Duodenal mucosa (tissue), 2 donors: ENCODE measurements around the gene DES.
"Not testable (repeated sequence)": the region's sequence is repeated elsewhere in the genome, so short reads cannot be mapped to it uniquely, and the experiment has no call there.

Experiments
- H3K27ac ChIP-seq: one replicate; pipeline ENCODE4 v1.7.0; 2013; ENCODE audit warnings: low read depth, low read length
- H3K27me3 ChIP-seq, 2 donors: one replicate each; pipeline ENCODE4 v1.7.0; 2013; ENCODE audit warnings: low read length in 2 of 2, control low read depth in 1 of 2; ENCODE audit not compliant: insufficient read depth in 2 of 2, control insufficient read depth in 1 of 2
- H3K36me3 ChIP-seq, 2 donors: one replicate each; pipeline ENCODE4 v1.7.0; 2013; ENCODE audit warnings: low read length in 2 of 2, control low read depth in 1 of 2; ENCODE audit not compliant: insufficient read depth in 2 of 2, control insufficient read depth in 1 of 2
- H3K4me1 ChIP-seq, 2 donors: one replicate each; pipeline ENCODE4 v1.7.0; 2013; ENCODE audit warnings: low read length in 2 of 2, control low read depth in 1 of 2; ENCODE audit not compliant: insufficient read depth in 2 of 2, control insufficient read depth in 1 of 2
- H3K4me3 ChIP-seq, 2 donors: one replicate each; pipeline ENCODE4 v1.7.0; 2013; ENCODE audit warnings: low read length in 2 of 2, low read depth in 1 of 2
- H3K9ac ChIP-seq, 2 donors: one replicate each; pipeline ENCODE4 v1.7.0; 2013; ENCODE audit warnings: low read length in 2 of 2, low read depth in 1 of 2
- H3K9me3 ChIP-seq, 2 donors: one replicate each; pipeline ENCODE4 v1.7.0; 2013; ENCODE audit warnings: low read length in 2 of 2, control low read depth in 1 of 2; ENCODE audit not compliant: control insufficient read depth in 1 of 2

The DES gene

DNA sequence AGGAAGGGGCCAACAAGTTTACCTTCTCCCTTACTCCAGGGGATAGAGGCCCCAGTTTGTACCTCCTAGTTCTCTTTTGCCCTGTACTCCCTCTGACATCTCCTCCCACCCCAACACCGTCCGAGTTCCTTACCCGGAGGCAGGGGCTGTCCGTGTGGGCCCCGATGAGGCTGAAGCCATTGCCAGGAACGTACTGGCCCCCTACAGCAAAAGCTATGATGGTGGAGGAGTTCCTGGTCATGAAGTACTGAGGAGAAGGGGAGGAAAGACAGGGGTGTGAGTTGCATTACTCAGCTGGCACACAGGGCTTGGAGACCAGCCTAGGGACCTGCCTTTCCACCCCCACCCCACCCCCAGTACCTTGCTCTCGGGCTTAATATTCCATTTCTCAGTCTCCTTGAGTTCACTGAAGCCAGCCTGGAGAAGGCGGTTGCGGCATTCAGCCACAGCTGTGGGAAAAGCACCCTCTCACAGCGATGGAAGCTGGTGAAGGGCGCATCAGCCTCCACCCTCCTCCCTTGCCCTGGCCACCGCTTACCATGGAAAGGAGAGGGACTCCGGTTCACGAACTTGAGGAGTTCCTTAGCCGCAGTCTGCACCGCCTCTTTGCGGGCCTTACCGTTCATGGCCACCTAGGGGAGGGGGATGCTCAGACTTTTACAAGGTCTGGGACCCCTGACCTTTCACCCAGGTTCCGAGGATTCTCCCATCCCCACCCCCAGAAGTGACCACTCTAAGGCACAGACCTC is 31.5 kb upstream of the DES start:
- peak overlapping the region; percentile 80 to 81 for H3K9ac ChIP-seq

DNA sequence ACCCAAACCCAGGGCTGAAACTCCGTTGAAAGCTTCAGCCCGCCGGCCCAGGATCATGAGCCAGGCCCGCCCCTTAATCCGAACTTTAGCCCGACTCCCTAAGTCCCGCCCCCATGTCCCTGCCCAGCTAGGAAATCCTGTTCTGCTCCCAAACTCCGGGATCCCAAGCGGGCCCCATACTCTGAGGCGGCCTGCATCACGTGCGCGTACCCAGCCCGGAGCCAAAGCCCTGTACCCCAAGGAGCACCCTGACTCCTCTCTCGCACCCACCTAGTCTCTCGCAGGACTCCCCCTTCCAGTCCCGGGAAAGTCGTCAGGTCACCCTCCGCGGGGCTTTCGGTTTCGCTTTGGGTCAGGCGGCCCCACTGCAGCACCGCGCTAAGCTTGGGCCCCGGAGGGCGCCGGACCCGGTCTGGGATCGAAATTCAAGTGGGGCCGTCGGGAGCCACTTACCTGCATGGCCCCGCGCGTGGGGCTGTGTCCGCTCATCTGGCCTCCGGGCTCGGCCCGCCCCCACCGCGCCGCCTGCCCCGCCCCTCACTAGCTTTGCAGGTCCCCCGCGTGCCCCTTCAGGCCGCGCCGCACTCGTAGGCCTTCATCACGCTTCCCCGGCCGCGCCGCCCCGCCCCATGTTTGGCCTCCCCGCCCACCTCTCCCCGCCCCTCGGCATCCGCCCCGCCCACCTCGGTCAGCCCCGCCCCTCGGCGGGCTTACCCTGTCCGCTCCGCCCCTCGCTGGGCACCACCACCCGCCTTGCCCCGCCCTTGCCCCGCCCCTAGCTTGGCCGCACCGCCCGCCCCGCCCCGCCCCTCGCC is 30.7 kb upstream of the DES start, which contains the start of gene DNPEP:
Gene DNPEP (minus strand): TSS at position 607 of the 815 bp plus-strand sequence. CDS start 118 bp downstream, at position 489.
- peak within 1 kb of the TSS; percentile 94 for H3K27ac ChIP-seq
- H3K9me3 ChIP-seq: no peaks in the 10 kb centered on the region
- peaks cover 15 to 29% of the 10 kb centered on the region in 2 donors for H3K4me1 ChIP-seq
- H3K9ac ChIP-seq: peak within 1 kb of the TSS; percentile 80 to 81
- no peaks in the 10 kb centered on the region for H3K27me3 ChIP-seq
- peaks cover 36 to 43% of the 10 kb centered on the region in 2 donors for H3K36me3 ChIP-seq
- peak within 1 kb of the TSS; percentile 89 to 93 for H3K4me3 ChIP-seq

More for the DNA sequence above, 31.5 kb upstream of the DES start:
- no peaks in the 10 kb centered on the region for H3K27me3 ChIP-seq
- peak overlapping the region; percentile 89 to 93 for H3K4me3 ChIP-seq
- H3K4me1 ChIP-seq: peaks cover 15 to 29% of the 10 kb centered on the region in 2 donors
- peak overlapping the region; percentile 94 for H3K27ac ChIP-seq
- no peaks in the 10 kb centered on the region for H3K9me3 ChIP-seq
- peaks cover 45 to 51% of the 10 kb centered on the region in 2 donors for H3K36me3 ChIP-seq

DNA sequence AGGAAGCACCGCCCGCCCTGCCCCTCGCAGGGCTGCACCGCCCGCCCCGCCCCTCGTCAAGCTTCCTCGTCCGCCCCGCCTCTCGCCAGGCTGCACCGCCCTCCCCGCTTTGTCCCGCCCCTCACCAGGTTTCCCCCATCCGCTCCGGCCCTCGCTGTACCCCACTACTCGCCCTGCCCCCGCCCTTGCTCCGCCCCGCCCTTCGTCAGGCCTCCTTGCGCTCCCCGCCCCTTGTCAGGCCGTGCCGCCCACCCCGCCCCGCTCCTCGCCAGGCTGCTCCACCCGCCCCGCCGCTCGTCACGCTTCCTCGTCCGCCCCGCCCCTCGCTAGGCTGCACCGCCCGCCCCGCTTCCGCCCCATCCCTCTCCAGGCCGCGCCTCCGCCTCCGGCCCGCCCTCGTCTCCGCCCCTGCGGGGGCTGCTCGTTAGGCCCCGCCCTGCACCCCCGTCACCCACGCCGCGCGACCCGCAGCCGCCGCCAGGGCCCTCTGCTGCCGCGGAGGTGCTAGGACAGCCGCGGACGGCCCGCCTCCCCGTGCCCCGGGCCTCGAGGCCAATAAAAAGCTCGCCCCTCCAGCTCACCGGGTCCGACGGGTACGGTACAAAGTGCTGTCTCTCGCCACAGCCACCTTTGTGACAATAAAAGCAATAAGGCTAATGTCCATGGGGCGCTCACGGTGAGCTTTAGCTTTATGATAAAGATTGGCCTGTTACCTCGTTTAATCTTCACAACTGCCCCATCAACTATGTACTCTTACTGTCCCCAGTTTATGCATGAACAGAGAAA is 29.9 kb upstream of the DES start:
- H3K27me3 ChIP-seq: no peaks in the 10 kb centered on the region
- peak overlapping the region; percentile 57 to 65 for H3K4me3 ChIP-seq
- no peaks in the 10 kb centered on the region for H3K9me3 ChIP-seq
- H3K36me3 ChIP-seq: peaks cover 29 to 35% of the 10 kb centered on the region in 2 donors
- peak overlapping the region; percentile 24 to 36 for H3K9ac ChIP-seq
- H3K4me1 ChIP-seq: peaks cover 15 to 29% of the 10 kb centered on the region in 2 donors
- peak overlapping the region; percentile 77 for H3K27ac ChIP-seq

DNA sequence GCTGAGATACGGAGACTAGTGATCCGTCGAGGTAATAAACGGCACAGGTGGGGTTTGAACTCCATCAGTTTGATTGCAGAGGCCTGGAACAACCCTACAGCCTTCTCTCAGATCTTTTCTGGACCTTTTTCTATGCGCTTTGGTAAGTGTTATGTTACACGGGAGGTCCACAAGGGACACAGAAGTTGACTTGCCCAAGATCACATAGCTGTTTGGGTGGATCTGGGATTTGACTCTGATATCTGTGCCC is 29.3 kb upstream of the DES start:
- H3K9me3 ChIP-seq: no peaks in the 10 kb centered on the region
- H3K4me1 ChIP-seq: peaks cover 15 to 29% of the 10 kb centered on the region in 2 donors
- H3K27ac ChIP-seq: peak overlapping the region; percentile 77
- H3K9ac ChIP-seq: peak overlapping the region; percentile 24 to 36
- H3K36me3 ChIP-seq: peaks cover 24 to 30% of the 10 kb centered on the region in 2 donors
- H3K27me3 ChIP-seq: no peaks in the 10 kb centered on the region
- peak overlapping the region; percentile 57 to 65 for H3K4me3 ChIP-seq

DNA sequence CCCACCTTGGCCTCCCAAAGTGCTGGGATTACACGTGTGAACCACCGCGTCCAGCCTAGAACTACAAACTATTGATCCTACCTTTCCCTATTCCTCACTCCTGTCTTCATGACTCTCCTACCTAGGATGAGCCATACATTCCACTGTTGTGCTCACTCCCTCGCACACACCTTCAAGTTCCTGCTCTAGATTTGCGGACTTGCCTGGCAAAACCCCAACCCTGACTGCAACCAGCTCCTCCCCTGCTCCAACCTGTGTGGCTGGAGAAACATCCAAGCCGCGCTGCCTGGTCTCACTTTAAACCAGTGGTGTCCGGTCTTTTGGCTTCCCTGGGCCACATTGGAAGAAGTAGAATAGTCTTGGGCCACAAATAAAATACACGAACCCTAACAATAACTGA is 25.4 kb upstream of the DES start:
- Histone ChIP-seq H3K9ac (no peak overlapping the region), H3K4me1 (peaks cover 6 to 7% of the 10 kb centered on the region in 2 donors), H3K36me3 (no peaks in the 10 kb centered on the region), H3K4me3 (no peak overlapping the region), H3K27ac (no peak overlapping the region), H3K27me3 (no peaks in the 10 kb centered on the region), H3K9me3 (no peaks in the 10 kb centered on the region)

DNA sequence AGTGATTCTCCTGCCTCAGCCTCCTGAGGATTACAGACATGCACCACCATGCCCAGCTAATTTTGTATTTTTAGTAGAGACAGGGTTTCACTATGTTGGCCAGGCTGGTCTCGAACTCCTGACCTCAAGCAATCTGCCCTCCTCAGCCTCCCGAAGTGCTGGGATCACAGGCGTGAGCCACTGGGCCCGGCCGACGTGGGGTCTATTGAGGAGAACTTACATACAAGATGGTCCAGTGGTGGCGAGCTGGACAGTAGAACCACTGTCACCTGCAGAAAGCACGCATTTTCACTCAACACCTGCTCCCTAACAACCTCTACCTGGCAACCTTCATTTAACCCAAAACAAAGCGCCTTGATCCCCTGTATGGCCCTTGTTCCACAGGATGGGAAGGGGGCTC is 23.1 kb upstream of the DES start:
- H3K9me3 ChIP-seq, H3K27me3 ChIP-seq: not testable (repeated sequence)

DNA sequence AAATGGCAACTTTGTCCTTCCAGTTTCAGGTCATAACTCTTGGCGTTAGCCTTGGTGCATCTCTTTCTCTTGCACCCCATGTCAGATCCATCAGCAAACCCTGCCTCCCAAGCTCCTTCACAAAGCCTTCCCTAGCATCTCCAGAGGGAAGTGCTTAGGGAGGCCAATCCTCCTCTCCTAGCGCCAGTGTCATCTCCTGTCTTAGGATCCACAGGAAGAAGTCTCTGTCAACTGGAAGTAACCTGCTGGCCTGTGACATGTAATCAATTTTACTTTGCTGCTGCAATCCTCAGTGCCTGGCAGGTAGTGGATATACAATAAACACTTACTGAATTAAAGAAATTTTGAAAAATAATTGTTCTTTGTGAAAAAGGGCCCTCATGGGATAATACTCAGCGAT is 22.6 kb upstream of the DES start:
- peaks cover 18 to 24% of the 10 kb centered on the region in 2 donors for H3K4me1 ChIP-seq
- H3K9me3 ChIP-seq: no peaks in the 10 kb centered on the region
- no peaks in the 10 kb centered on the region for H3K36me3 ChIP-seq
- no peak overlapping the region for H3K4me3 ChIP-seq
- no peak overlapping the region for H3K9ac ChIP-seq
- H3K27me3 ChIP-seq: no peaks in the 10 kb centered on the region
- H3K27ac ChIP-seq: no peak overlapping the region

More for the DNA sequence above, 23.1 kb upstream of the DES start:
- not testable (repeated sequence) for H3K36me3 ChIP-seq, H3K27ac ChIP-seq, H3K4me3 ChIP-seq, H3K9ac ChIP-seq
- peaks cover 16 to 21% of the 10 kb centered on the region in 2 donors for H3K4me1 ChIP-seq

DNA sequence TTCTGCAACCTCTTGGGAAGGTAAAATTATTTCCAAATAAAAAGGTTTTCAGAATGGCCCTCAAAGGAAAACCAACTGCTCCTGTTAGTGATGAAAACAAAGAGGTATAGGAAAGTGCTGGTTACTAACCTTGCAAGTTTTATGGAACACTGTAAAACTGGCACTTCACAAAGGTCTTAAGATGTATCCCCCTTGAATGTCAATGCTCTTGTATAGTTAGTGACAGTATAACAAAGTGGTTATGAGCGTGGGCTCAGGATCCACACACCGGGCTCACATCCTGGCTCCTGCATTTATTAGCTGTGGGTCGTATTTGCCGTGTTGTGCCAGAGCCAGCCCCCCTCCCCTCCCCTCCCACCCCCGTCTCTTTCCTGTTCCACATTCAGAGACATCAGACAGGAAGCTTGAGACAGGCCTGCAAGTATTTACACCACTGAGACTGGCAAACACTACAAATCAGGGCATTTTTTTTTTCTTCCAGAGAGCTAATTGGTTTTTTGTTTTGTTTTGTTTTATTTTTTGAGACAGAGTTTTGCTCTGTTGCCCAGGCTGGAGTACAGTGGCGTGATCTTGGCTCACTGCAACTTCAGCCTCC is 21.2 kb upstream of the DES start:
- no peaks in the 10 kb centered on the region for H3K36me3 ChIP-seq
- no peaks in the 10 kb centered on the region for H3K27me3 ChIP-seq
- no peaks in the 10 kb centered on the region for H3K9me3 ChIP-seq
- no peak overlapping the region for H3K4me3 ChIP-seq
- no peak overlapping the region for H3K27ac ChIP-seq
- H3K4me1 ChIP-seq: peaks cover 18 to 24% of the 10 kb centered on the region in 2 donors
- H3K9ac ChIP-seq: no peak overlapping the region

DNA sequence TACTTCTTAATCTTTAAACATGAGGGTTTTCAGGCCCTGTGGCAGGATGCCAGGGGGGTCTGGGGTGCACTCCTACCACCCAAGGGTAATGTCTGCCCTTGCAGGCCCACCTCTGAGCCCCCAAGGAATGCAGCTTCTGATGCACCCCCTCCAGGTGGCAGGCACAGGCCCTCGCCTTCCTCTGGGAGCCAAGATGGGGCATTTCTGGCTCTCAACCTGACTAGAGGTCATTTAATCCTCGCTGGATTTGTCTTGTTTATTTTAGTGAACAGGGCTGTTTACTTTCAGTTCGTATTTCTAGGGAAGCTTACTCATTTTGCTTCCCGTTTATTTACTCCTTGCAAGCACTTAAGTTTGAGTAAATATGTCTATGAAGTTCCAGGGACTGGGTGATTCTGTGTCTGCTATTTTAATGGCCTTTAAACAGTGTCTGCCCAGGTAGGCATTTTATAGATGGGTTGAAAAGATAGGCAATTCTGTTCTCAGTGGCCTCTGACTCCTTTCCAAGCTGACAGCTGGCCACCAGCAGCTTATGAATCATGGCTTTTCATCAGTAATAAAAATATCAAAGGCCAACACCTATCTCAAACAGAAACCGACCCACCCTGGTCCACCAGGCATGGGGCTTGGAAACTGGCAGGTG is 19.3 kb upstream of the DES start:
- H3K4me1 ChIP-seq: peaks cover 18 to 30% of the 10 kb centered on the region in 2 donors
- H3K36me3 ChIP-seq: no peaks in the 10 kb centered on the region
- H3K27me3 ChIP-seq: no peaks in the 10 kb centered on the region
- peak overlapping the region in 1 of 2 donors; percentile 30 for H3K4me3 ChIP-seq
- H3K9ac ChIP-seq: peak overlapping the region; percentile 29 to 47
- H3K9me3 ChIP-seq: no peaks in the 10 kb centered on the region
- no peak overlapping the region for H3K27ac ChIP-seq
